NB4 (cell line): ENCODE data around the gene ZNHIT3.

Experiments
- MYC ChIP-seq: IDR thresholded peaks from 2 replicates; pipeline ENCODE4 v1.6.1; 2011; ENCODE audit warnings: low read depth, low read length
- TF ChIP-seq, protein P1 (sequence below): IDR thresholded peaks from 2 replicates; pipeline ENCODE4 v1.6.1; 2011; ENCODE audit warnings: low read depth, low read length
- TF ChIP-seq, protein P2 (sequence below): IDR thresholded peaks from one replicate; pipeline ENCODE4 v1.5.1; 2012; ENCODE audit warnings: low read depth, low read length

DNA sequence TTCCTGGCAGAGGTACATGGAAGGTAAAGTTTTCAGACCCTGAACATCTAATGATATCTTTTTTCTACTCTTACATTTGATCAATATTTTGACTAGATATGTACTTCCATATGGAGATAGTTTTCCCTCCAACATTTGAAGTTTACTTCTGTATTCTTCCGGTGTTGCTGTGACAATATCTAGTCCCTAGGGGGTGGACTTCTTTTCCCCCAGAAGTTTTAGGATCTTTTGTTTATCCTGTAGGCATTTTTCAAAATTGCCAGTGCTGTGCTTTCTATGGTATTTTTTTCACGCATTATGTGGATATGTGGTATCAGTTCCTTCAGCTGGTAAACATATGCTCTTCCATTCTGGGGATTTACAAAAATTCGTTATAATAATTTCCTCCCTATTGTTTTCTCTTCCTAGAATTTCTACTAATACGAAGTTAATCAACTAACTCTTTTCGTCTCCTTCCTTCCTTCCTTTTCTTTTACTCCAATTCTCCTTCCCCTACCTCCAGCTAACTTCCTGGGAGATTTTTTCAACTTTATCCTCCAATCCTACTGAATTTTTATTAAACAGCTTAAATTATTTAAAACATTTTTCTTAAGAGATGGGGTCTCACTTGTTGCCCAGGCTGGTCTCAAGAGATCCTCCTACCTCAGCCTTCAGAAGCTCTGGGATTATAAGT lies 26.1 kb upstream of the ZNHIT3 start:
- TF ChIP-seq, protein P1, sequence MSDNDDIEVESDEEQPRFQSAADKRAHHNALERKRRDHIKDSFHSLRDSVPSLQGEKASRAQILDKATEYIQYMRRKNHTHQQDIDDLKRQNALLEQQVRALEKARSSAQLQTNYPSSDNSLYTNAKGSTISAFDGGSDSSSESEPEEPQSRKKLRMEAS: no peak
- TF ChIP-seq, protein P2, sequence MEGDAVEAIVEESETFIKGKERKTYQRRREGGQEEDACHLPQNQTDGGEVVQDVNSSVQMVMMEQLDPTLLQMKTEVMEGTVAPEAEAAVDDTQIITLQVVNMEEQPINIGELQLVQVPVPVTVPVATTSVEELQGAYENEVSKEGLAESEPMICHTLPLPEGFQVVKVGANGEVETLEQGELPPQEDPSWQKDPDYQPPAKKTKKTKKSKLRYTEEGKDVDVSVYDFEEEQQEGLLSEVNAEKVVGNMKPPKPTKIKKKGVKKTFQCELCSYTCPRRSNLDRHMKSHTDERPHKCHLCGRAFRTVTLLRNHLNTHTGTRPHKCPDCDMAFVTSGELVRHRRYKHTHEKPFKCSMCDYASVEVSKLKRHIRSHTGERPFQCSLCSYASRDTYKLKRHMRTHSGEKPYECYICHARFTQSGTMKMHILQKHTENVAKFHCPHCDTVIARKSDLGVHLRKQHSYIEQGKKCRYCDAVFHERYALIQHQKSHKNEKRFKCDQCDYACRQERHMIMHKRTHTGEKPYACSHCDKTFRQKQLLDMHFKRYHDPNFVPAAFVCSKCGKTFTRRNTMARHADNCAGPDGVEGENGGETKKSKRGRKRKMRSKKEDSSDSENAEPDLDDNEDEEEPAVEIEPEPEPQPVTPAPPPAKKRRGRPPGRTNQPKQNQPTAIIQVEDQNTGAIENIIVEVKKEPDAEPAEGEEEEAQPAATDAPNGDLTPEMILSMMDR: no peak
- no peak for TF ChIP-seq MYC
